Measurements from ENCODE around the gene TMEM182.

Gene TMEM182

GRCh38 chr2:102797486-102797885 lies 35.7 kb downstream of the TMEM182 start:
- no peak overlapping the region for H3K27ac Mint-ChIP-seq
- TF ChIP-seq CTCF (IDR thresholded peaks at IDR 0.05; ENCODE audit: unreplicated experiment in 3 of 3), result no peak
- H3K27me3 Mint-ChIP-seq (ENCODE audit: low read depth), result no peaks in the 10 kb centered on the region
- no peak overlapping the region for H3K4me3 Mint-ChIP-seq
- peaks cover 56% of the 10 kb centered on the region for H3K36me3 Mint-ChIP-seq (ENCODE audit: low read depth)
- H3K9me3 Mint-ChIP-seq, result peaks cover 32% of the 10 kb centered on the region
- peaks cover 21% of the 10 kb centered on the region for H3K4me1 Mint-ChIP-seq

GRCh38 chr2:102798181-102798580 lies 36.4 kb downstream of the TMEM182 start:
- TF ChIP-seq CTCF (IDR thresholded peaks at IDR 0.05; ENCODE audit: unreplicated experiment in 3 of 3), result no peak
- Mint-ChIP-seq H3K27me3 (ENCODE audit: low read depth) (no peaks in the 10 kb centered on the region), H3K36me3 (ENCODE audit: low read depth) (peaks cover 62% of the 10 kb centered on the region), H3K4me3 (no peak overlapping the region), H3K4me1 (peaks cover 14% of the 10 kb centered on the region), H3K27ac (no peak overlapping the region), H3K9me3 (peaks cover 38% of the 10 kb centered on the region)

GRCh38 chr2:102801098-102801718 lies 39.4 kb downstream of the TMEM182 start:
- Mint-ChIP-seq H3K4me1 (peaks cover 7% of the 10 kb centered on the region), H3K27ac (no peak overlapping the region), H3K4me3 (no peak overlapping the region), H3K36me3 (ENCODE audit: low read depth) (peaks cover 65% of the 10 kb centered on the region), H3K9me3 (peaks cover 42% of the 10 kb centered on the region), H3K27me3 (ENCODE audit: low read depth) (no peaks in the 10 kb centered on the region)
- no peak for TF ChIP-seq CTCF (IDR thresholded peaks at IDR 0.05; ENCODE audit: unreplicated experiment in 3 of 3)

- Mint-ChIP-seq H3K9me3 (peaks cover 42% of the 10 kb centered on the region), H3K4me3 (no peak overlapping the region), H3K27ac (no peak overlapping the region), H3K27me3 (ENCODE audit: low read depth) (no peaks in the 10 kb centered on the region), H3K36me3 (ENCODE audit: low read depth) (peaks cover 65% of the 10 kb centered on the region), H3K4me1 (no peaks in the 10 kb centered on the region)
- no peak for TF ChIP-seq CTCF (IDR thresholded peaks at IDR 0.05; ENCODE audit: unreplicated experiment in 3 of 3)
Measured at GRCh38 chr2:102801858-102802699, 40.2 kb downstream of the TMEM182 start.

- Mint-ChIP-seq H3K36me3 (ENCODE audit: low read depth) (peaks cover 54% of the 10 kb centered on the region), H3K27me3 (ENCODE audit: low read depth) (no peaks in the 10 kb centered on the region), H3K4me1 (no peaks in the 10 kb centered on the region)
Measured at GRCh38 chr2:102803041-102803896, 41.4 kb downstream of the TMEM182 start.

More at GRCh38 chr2:102803041-102803896, 41.4 kb downstream of the TMEM182 start:
- no peak overlapping the region for H3K4me3 Mint-ChIP-seq
- TF ChIP-seq CTCF (IDR thresholded peaks at IDR 0.05; ENCODE audit: unreplicated experiment in 3 of 3), result no peak
- H3K27ac Mint-ChIP-seq, result no peak overlapping the region
- H3K9me3 Mint-ChIP-seq, result peaks cover 42% of the 10 kb centered on the region
